NCI-H345 treated with DMSO at 0.1 percent for 48 hours (cell line): ENCODE data around the gene PIGX.

ENCODE experiments used
- DNase-seq: peaks from one replicate; lab custom pipeline; 2025; ENCODE audit not compliant: unreplicated experiment; lab: John Stamatoyannopoulos, UW

The PIGX gene

DNA sequence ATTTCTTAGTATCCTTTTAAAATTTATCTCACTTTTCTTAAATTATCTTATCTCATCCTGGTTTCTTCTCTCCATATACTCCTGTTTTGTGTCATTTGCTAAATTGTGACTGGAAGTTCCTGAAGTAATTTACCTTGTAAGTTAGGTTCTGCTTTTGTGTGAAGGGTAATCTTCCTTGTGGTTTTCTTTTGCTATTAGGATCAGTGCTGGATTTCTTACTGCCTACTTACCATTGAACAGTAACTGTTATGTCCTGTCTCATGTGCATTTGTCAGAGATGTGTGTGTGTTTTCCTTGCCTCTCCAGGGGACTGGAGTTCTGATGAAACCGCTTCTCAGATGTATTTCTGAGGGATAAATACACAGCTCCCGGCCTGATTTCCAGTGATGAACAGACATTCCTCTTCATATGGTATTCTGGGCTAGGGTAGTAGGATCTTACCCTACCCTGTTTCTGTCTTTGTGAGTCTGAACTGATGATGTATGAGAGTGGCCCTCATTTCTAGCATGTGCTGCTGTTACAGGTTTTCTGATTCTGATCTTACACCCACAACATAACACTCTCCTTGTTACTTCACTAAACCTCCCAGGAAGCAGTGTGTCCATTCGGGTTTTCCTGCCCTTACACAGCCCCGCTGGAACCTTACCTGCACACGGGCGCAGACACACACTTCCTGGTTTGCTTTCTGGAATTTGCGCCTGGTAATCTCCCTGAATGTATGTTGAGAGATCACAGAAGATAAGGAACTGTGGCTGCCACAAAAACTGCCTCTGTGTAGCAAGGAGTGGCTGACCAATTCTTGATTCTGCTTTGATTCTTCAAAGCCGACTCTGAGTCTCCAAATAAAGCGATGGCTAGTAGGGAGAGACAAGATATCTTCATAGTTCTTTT is 42.2 kb downstream of the PIGX start:
- DNase-seq = no peak

GRCh38 chr3:196756732-196757131 is 44.6 kb downstream of the PIGX start:
- DNase-seq = no peak

GRCh38 chr3:196757876-196758739 is 45.9 kb downstream of the PIGX start:
- no peak for DNase-seq

DNA sequence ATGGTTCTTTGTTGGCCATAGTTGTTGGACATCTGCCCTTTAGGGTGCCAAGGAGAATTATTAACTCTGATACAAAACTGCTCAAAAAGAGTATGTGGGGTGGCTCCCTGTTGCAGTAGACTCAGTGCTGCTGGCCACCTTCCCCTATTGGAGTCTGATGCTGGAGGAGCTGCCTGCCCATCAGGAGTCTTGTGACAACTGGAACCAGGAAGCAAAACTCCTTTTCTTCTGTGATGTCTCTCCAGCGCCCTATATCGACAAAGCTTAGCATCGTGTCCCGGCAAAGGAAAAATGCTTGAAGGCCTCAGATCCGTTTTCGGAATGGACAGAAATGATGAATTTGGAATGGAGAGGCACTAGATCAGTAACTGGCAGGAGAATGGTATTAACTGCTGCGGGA is 51.0 kb downstream of the PIGX start:
- DNase-seq = no peak

DNA sequence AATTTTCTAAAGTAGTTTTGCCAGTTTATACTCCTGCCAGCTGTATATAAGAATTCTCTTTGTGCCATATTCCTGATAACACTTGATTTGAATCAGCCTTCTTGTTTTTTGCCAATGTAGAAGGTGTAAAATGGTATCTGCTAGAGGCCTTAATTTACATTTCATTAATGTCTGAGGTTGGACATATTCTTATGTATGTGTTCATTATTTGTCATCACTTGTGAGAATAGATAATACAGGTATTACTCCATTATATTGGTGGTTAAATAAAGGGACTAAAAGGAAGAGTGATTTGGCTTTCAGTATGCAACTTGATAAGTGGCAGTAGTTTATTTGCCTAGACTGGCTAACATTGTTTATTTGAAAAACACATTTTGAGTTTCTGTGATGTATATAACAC is 53.3 kb downstream of the PIGX start:
- DNase-seq = no peak

DNA sequence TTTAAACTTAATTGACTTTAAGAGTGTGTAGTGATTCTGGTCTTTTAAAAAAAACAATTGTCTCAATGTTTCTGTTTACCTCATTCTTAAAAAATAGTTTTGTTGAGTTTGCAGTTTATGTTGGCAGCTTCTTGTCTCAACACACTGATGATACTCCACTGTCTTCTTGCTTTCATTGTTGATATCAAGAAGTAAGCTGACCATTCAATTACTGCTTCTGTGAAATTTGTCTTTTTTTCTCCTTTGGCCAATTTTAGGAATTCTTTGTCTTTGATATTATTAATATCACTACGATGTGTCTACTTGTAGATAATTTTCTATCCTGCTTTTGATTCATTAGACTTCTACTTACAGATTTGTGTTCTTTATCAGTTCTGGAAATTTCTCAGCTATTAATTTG is 58.9 kb downstream of the PIGX start:
- DNase-seq = no peak

DNA sequence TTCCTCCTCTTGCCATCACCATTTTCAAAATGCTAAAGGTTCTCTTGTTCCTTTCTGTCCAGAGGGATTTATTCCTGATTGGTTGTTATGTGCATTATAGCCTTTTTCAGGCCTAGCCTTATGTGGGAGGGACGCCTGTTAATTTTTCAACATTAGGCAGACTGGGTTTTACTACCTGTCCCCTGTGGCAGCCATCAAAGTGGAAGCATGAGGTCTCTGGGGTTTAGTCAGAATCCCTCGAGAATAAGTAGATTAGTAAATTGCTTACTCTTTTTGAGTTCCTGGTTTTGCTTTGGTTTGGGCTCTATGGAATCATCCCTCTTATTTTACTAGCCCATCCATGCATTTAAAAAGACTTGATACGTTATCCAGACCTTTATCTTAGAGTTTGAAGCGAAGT is 59.9 kb downstream of the PIGX start:
- DNase-seq = no peak

GRCh38 chr3:196772897-196773296 is 60.7 kb downstream of the PIGX start:
- no peak for DNase-seq

GRCh38 chr3:196774191-196774820 is 62.1 kb downstream of the PIGX start:
- no peak for DNase-seq

DNA sequence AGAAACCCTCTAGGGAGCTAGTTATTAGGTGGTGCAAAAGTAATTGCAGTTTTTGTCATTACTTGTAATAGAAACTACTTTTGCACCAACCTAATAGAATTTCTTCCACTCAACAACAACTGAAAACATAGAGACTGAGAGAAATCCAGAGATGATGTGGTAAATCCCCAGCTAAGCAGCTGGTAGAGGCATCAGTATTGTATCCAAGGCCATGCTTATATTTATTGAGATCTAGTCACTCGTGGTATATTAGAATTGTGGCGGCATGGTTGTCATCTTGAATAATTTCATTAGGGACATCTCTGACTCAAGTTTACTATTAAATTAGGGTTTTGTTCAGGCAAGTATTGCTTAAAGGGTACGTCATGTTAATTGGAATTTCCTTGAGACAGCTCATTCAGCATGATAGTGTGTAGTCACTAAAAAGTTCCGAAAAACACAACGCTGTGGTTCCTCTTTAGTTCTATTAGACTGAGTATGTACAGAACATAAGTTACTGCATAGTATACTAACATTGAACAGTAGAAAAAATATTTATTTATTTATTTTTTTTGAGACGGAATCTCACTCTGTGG is 62.8 kb downstream of the PIGX start:
- no peak for DNase-seq

DNA sequence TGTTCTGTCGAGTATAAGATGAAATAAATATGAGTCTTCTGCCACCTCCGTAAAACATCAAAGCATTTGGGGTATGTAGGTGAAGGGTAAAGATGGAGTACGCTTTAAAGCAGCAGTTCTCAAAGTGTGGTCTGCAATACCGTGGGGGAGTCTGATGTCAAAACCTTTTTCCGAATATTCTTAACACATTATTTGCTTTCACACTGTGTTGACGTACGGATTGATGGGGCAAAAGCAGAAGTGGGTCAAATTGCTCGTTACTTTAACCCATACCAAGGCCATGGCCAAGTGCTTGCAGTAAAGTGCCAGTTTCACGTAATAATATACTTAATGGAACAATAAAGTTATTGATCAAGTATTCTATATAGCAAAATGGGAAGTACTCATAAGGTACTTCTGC is 63.8 kb downstream of the PIGX start:
- no peak for DNase-seq

- no peak for DNase-seq
Observed at GRCh38 chr3:196777836-196778235, 65.7 kb downstream of the PIGX start.

- no peak for DNase-seq
Observed at GRCh38 chr3:196778755-196779154, 66.6 kb downstream of the PIGX start.

- no peak for DNase-seq
Observed at GRCh38 chr3:196782511-196782910, 70.3 kb downstream of the PIGX start.
